Retinal pigment epithelial cell (primary cell): ENCODE results near the gene C9orf85.
A peak's percentile ranks its signal among the peaks of the same experiment; 100 is the strongest.

ENCODE experiments used
- DNase-seq: peaks from one replicate; pipeline ENCODE4 v3.0.0-alpha.2; 2010; ENCODE audit warnings: low read depth
- H3K4me3 ChIP-seq: 2 replicates; pipeline ENCODE4 v1.5.1; 2011; ENCODE audit warnings: mild to moderate bottlenecking, low read length, control low read depth, moderate library complexity
- CTCF ChIP-seq: conservative IDR thresholded peaks from 2 replicates; pipeline ENCODE4 v1.5.1; 2011; ENCODE audit warnings: low read depth, low read length, control low read depth, inconsistent platforms

The C9orf85 gene

GRCh38 chr9:71984403-71984802 is 73.0 kb downstream of the C9orf85 start:
- TF ChIP-seq CTCF = no peak
- no peak overlapping the region for H3K4me3 ChIP-seq
- DNase-seq = no peak

- H3K4me3 ChIP-seq = no peak overlapping the region
- no peak for TF ChIP-seq CTCF
- no peak for DNase-seq
Observed at GRCh38 chr9:71984831-71985281, 73.4 kb downstream of the C9orf85 start.

GRCh38 chr9:71985297-71985911 is 74.0 kb downstream of the C9orf85 start:
- no peak for DNase-seq
- no peak overlapping the region for H3K4me3 ChIP-seq
- peak; percentile 22 for TF ChIP-seq CTCF

GRCh38 chr9:71986900-71987299 is 75.5 kb downstream of the C9orf85 start:
- DNase-seq = no peak
- no peak for TF ChIP-seq CTCF
- H3K4me3 ChIP-seq = no peak overlapping the region

GRCh38 chr9:71987471-71988371 is 76.3 kb downstream of the C9orf85 start:
- DNase-seq = no peak
- TF ChIP-seq CTCF = no peak
- no peak overlapping the region for H3K4me3 ChIP-seq

- no peak for TF ChIP-seq CTCF
- H3K4me3 ChIP-seq = no peak overlapping the region
- DNase-seq = no peak
Observed at GRCh38 chr9:71990466-71990865, 79.0 kb downstream of the C9orf85 start.
